ENCODE results near the gene GFOD2. TPM values are rescaled to one million over a fixed set of nuclear protein-coding genes. Genes with fewer than 3 reads are reported as not detected.

The GFOD2 gene
- total and polyA plus RNA-seq, 9 donors, result 8.3 to 15.9 (median 12.9) TPM

DNA sequence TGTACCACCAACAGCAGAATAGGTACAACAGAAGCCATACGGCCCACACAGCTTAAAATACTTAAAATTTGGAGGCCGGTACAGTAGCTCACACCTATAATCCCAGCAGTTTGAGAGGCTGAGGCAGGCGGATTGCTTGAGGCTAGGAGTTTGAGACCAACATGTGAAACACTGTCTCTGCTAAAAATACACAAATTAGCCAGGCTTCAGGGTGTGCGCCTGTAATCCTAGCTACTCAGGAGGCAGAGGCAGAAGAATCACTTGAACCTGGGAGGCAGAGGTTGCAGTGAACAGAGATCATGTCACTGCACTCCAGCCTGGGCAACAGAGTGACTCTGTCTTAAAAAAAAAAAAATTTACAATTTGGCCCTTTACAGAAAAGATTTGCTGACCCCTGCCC lies 17.0 kb downstream of the GFOD2 start:
- Histone ChIP-seq H3K27me3 (no peaks in the 10 kb centered on the region), H3K9me3 (no peaks in the 10 kb centered on the region), H3K27ac (no peak overlapping the region), H3K36me3 (no peaks in the 10 kb centered on the region), H3K4me1 (ENCODE audit: insufficient read depth) (no peaks in the 10 kb centered on the region), H3K4me3 (no peak overlapping the region)
- intact Hi-C loops (cut with DNase I), result no loop called here
- DNase-seq, result no peak
- no peak for TF ChIP-seq POLR2A (IDR thresholded peaks at IDR 0.05)
- TF ChIP-seq EP300 (IDR thresholded peaks at IDR 0.05), result no peak
- no peak for TF ChIP-seq CTCF (IDR thresholded peaks at IDR 0.05)
- 87 to 95% (median 93%) methylated on average over 4 of the region's 4 CpGs for WGBS, 3 donors

- DNase-seq, result no peak
- no peaks in the 10 kb centered on the region for H3K27me3 ChIP-seq
- intact Hi-C loops (cut with DNase I), result no loop called here
- 89 to 95% (median 91%) methylated on average over 1 of the region's 1 CpG for WGBS, 3 donors
- H3K4me1 ChIP-seq (ENCODE audit: insufficient read depth), result no peaks in the 10 kb centered on the region
- no peak for TF ChIP-seq EP300 (IDR thresholded peaks at IDR 0.05)
- no peak for TF ChIP-seq POLR2A (IDR thresholded peaks at IDR 0.05)
- no peak for TF ChIP-seq CTCF (IDR thresholded peaks at IDR 0.05)
- no peaks in the 10 kb centered on the region for H3K36me3 ChIP-seq
- H3K9me3 ChIP-seq, result no peaks in the 10 kb centered on the region
- no peak overlapping the region for H3K4me3 ChIP-seq
- H3K27ac ChIP-seq, result no peak overlapping the region
Measured at GRCh38 chr16:67701420-67701819, 17.7 kb downstream of the GFOD2 start.

DNA sequence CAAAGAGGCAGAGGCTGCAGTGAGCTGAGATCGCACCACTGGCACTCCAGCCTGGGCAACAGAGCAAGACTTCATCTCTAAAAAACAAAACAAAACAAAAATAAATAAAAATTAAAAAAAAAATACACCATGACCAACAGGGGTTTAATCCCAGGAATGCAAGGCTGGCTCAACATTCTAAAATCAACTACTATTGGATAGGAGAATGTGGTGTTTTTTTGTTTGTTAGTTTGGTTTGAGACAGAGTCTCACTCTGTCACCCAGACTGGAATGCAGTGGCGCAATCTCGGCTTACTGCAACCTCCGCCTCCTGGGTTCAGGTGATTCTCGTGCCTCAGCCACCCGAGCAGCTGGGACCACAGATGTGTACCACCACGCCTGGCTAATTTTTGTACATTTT lies 19.9 kb downstream of the GFOD2 start:
- WGBS, 3 donors, result 96 to 100% (median 97%) methylated on average over 7 of the region's 7 CpGs
- no peak for DNase-seq
- no peaks in the 10 kb centered on the region for H3K36me3 ChIP-seq
- H3K4me1 ChIP-seq (ENCODE audit: insufficient read depth), result no peaks in the 10 kb centered on the region
- no peak for TF ChIP-seq POLR2A (IDR thresholded peaks at IDR 0.05)
- no peak for TF ChIP-seq CTCF (IDR thresholded peaks at IDR 0.05)
- TF ChIP-seq EP300 (IDR thresholded peaks at IDR 0.05), result no peak
- H3K27me3 ChIP-seq, result no peaks in the 10 kb centered on the region
- H3K4me3 ChIP-seq, result no peak overlapping the region
- H3K27ac ChIP-seq, result no peak overlapping the region
- intact Hi-C loops (cut with DNase I), result no loop called here
- no peaks in the 10 kb centered on the region for H3K9me3 ChIP-seq

- TF ChIP-seq EP300 (IDR thresholded peaks at IDR 0.05) (no peak), POLR2A (IDR thresholded peaks at IDR 0.05) (no peak), CTCF (IDR thresholded peaks at IDR 0.05) (no peak)
- H3K9me3 ChIP-seq, result no peaks in the 10 kb centered on the region
- no peak for DNase-seq
- 89 to 96% (median 95%) methylated on average over 4 of the region's 4 CpGs for WGBS, 3 donors
- no peaks in the 10 kb centered on the region for H3K36me3 ChIP-seq
- no peak overlapping the region for H3K4me3 ChIP-seq
- H3K27me3 ChIP-seq, result no peaks in the 10 kb centered on the region
- no peaks in the 10 kb centered on the region for H3K4me1 ChIP-seq (ENCODE audit: insufficient read depth)
- no peak overlapping the region for H3K27ac ChIP-seq
- intact Hi-C loops (cut with DNase I), result no loop called here
Measured at GRCh38 chr16:67697422-67698185, 21.5 kb downstream of the GFOD2 start.
